ENCODE results near the gene AGAP3. TPM values are rescaled to one million over a fixed set of nuclear protein-coding genes. Genes with fewer than 3 reads are reported as not detected.
A peak's percentile ranks its signal among the peaks of the same experiment; 100 is the strongest.

AGAP3 gene
- total RNA-seq, 1 experiment from 2014 or later, result 103 TPM

- POLR2A ChIA-PET, result no interaction called here
- intact Hi-C loops (cut with micrococcal nuclease; ENCODE audit: unreplicated experiment) (no loop called here), in situ Hi-C loops (cut with HindIII; ENCODE audit: low pct_unique_long_range_greater_than_20kb, low sequenced_read_pairs) (no loop called here)
- Histone ChIP-seq H3K27me3 (ENCODE audit: control insufficient read depth, insufficient read depth, low read length) (no peaks in the 10 kb centered on the region), H3K4me1 (ENCODE audit: control insufficient read depth, insufficient read depth, low read length) (no peaks in the 10 kb centered on the region), H3K27ac (ENCODE audit: low read length) (no peak overlapping the region), H3K4me3 (ENCODE audit: low read depth in 2 of 2, low read length in 2 of 2) (no peak overlapping the region), H3K9me3 (ENCODE audit: control insufficient read depth, insufficient read depth, low read depth, low read length) (no peaks in the 10 kb centered on the region), H3K36me3 (ENCODE audit: control insufficient read depth, insufficient read depth, low read length) (no peaks in the 10 kb centered on the region)
- no peak for DNase-seq (ENCODE audit: low read depth, low spot score)
- CTCF ChIA-PET, result no interaction called here
- TF ChIP-seq POLR2AphosphoS5 (IDR thresholded peaks at IDR 0.05; ENCODE audit: low read depth, low read length) (no peak), SIN3A (IDR thresholded peaks at IDR 0.05; ENCODE audit: borderline replicate concordance, insufficient read depth, low read depth, low read length) (no peak), CTCF (IDR thresholded peaks at IDR 0.05) (no peak), TCF7L2 (IDR thresholded peaks at IDR 0.05; ENCODE audit: low read depth, low read length) (no peak), REST (IDR thresholded peaks at IDR 0.05; ENCODE audit: insufficient read depth in 1 of 2, low read depth in 2 of 2, low read length in 1 of 2) (no peak)
- ATAC-seq, result no peak
- no TSS peak for BruUV-seq (replicated peaks)
Measured at GRCh38 chr7:151045967-151046366, 40.3 kb upstream of the AGAP3 start.

GRCh38 chr7:151046603-151047573, 39.4 kb upstream of the AGAP3 start:
- CTCF ChIA-PET, result no interaction called here

More at GRCh38 chr7:151046603-151047573, 39.4 kb upstream of the AGAP3 start:
- H3K36me3 ChIP-seq (ENCODE audit: control insufficient read depth, insufficient read depth, low read length), result no peaks in the 10 kb centered on the region
- H3K4me3 ChIP-seq (ENCODE audit: low read depth in 2 of 2, low read length in 2 of 2), result no peak overlapping the region
- DNase-seq (ENCODE audit: low read depth, low spot score) (no peak), ATAC-seq (peak; percentile 6; the same call in 1 of the 2 replicates)
- POLR2A ChIA-PET, result no interaction called here
- no peaks in the 10 kb centered on the region for H3K27me3 ChIP-seq (ENCODE audit: control insufficient read depth, insufficient read depth, low read length)
- no peak overlapping the region for H3K27ac ChIP-seq (ENCODE audit: low read length)
- no TSS peak for BruUV-seq (replicated peaks)
- H3K9me3 ChIP-seq (ENCODE audit: control insufficient read depth, insufficient read depth, low read depth, low read length), result no peaks in the 10 kb centered on the region
- in situ Hi-C loops (cut with HindIII; ENCODE audit: low pct_unique_long_range_greater_than_20kb, low sequenced_read_pairs) (no loop called here), intact Hi-C loops (cut with micrococcal nuclease; ENCODE audit: unreplicated experiment) (no loop called here)
- TF ChIP-seq CTCF (IDR thresholded peaks at IDR 0.05) (no peak), POLR2AphosphoS5 (IDR thresholded peaks at IDR 0.05; ENCODE audit: low read depth, low read length) (no peak), TCF7L2 (IDR thresholded peaks at IDR 0.05; ENCODE audit: low read depth, low read length) (no peak), SIN3A (IDR thresholded peaks at IDR 0.05; ENCODE audit: borderline replicate concordance, insufficient read depth, low read depth, low read length) (no peak), REST (IDR thresholded peaks at IDR 0.05; ENCODE audit: insufficient read depth in 1 of 2, low read depth in 2 of 2, low read length in 1 of 2) (no peak)
- no peaks in the 10 kb centered on the region for H3K4me1 ChIP-seq (ENCODE audit: control insufficient read depth, insufficient read depth, low read length)

Measured in Panc1 (cell line).